ENCODE measurements around the gene RNF39. TPM values are rescaled to one million over a fixed set of nuclear protein-coding genes. Genes with fewer than 3 reads are reported as not detected.

Gene RNF39
- total and polyA plus RNA-seq, 4 donors, result 1.0 to 2.3 (median 1.3) TPM; not detected in 1

DNA sequence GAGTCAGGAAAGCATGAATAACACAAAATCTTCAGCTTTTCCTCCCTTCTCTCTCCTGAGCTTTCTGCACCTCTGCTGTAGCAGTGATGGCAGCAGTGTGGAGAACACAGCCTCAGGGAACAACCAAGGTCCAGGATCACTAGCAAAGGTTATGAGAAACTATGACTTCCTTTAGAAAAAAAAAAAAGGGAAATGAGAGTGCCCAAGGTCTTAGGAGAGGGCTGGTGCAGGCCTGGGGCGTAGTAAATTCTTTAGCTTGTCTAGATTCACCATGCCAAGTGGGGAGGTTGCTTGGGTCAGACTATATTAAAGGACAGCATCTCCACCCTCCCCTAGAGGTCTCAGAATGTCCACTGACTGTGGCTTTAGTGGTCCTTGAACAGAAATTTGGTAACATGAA is 54.9 kb downstream of the RNF39 start:
- Histone ChIP-seq H3K36me3 (ENCODE audit: control insufficient read depth in 4 of 4, insufficient read depth in 4 of 4, low read length in 4 of 4) (peaks cover 0 to 7% (median 1%) of the 10 kb centered on the region in 4 donors), H3K4me3 (no peak overlapping the region), H3K27ac (ENCODE audit: low read depth in 1 of 2, low read length in 1 of 2) (no peak overlapping the region), H3K9ac (ENCODE audit: insufficient read depth in 1 of 2, low read length in 2 of 2) (no peak overlapping the region), H3K4me1 (ENCODE audit: control insufficient read depth in 5 of 5, insufficient read depth in 5 of 5, low read length in 5 of 5) (no peaks in the 10 kb centered on the region), H3K27me3 (ENCODE audit: control insufficient read depth in 3 of 3, insufficient read depth in 3 of 3, low read length in 2 of 3) (no peaks in the 10 kb centered on the region), H3K9me3 (ENCODE audit: control insufficient read depth in 4 of 4, insufficient read depth in 3 of 4, low read length in 3 of 4) (peaks cover 0 to 2% (median 0%) of the 10 kb centered on the region in 4 donors)
- no peak for DNase-seq
- 70 to 78% methylated on average over 1 of the region's 1 CpG for WGBS, 2 donors
- ATAC-seq (ENCODE audit: insufficient read depth, low FRiP score), result no peak
- TF ChIP-seq, protein P1, sequence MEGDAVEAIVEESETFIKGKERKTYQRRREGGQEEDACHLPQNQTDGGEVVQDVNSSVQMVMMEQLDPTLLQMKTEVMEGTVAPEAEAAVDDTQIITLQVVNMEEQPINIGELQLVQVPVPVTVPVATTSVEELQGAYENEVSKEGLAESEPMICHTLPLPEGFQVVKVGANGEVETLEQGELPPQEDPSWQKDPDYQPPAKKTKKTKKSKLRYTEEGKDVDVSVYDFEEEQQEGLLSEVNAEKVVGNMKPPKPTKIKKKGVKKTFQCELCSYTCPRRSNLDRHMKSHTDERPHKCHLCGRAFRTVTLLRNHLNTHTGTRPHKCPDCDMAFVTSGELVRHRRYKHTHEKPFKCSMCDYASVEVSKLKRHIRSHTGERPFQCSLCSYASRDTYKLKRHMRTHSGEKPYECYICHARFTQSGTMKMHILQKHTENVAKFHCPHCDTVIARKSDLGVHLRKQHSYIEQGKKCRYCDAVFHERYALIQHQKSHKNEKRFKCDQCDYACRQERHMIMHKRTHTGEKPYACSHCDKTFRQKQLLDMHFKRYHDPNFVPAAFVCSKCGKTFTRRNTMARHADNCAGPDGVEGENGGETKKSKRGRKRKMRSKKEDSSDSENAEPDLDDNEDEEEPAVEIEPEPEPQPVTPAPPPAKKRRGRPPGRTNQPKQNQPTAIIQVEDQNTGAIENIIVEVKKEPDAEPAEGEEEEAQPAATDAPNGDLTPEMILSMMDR (IDR thresholded peaks at IDR 0.05; ENCODE audit: control extremely low read depth, extremely low read depth), result no peak

Small RNAs within 50 kb of the gene (small RNA-seq; reads per million reads assigned to genes)
- not detected for gene RF02218 (ENCODE audit: low replicate concordance)
- gene RF02219 (ENCODE audit: low replicate concordance), result not detected
- not detected for gene RF02220 (ENCODE audit: low replicate concordance)

Other genes with a start within 250 kb of the RNF39 start
- gene HLA-G, start 247.9 kb downstream of the RNF39 start, total RNA-seq, result 1 to 10 TPM in 1 of 2 donors, under 1 TPM in 1; 0.23 to 4.9 TPM
- gene HLA-G, start 247.9 kb downstream of the RNF39 start, polyA plus RNA-seq, result 1 to 10 TPM; 3.7 to 8.9 TPM
- 100 to 1,000 TPM; 320 to 577 TPM for gene HLA-A, start 133.2 kb downstream of the RNF39 start, total RNA-seq
- 1,000 to 10,000 TPM in 1 of 2 donors, 100 to 1,000 TPM in 1; 845 to 3,222 TPM for gene HLA-A, start 133.2 kb downstream of the RNF39 start, polyA plus RNA-seq
- 10 to 100 TPM; 18.2 to 24.0 TPM for gene POLR1H, start 14.5 kb downstream of the RNF39 start, total RNA-seq
- 10 to 100 TPM; 53.2 to 55.5 TPM for gene POLR1H, start 14.5 kb downstream of the RNF39 start, polyA plus RNA-seq
- 10 to 100 TPM; 29.2 to 56.9 TPM for gene PPP1R11, start 8.6 kb downstream of the RNF39 start, total RNA-seq
- gene PPP1R11, start 8.6 kb downstream of the RNF39 start, polyA plus RNA-seq, result 10 to 100 TPM; 54.7 to 81.7 TPM
- under 1 TPM in 1 of 2 donors, not detected in 1; 0.31 TPM for gene TRIM31, start 37.3 kb upstream of the RNF39 start, total RNA-seq
- 1 to 10 TPM in 1 of 2 donors, under 1 TPM in 1; 0.30 to 1.4 TPM for gene TRIM31, start 37.3 kb upstream of the RNF39 start, polyA plus RNA-seq
- under 1 TPM in 1 of 2 donors, not detected in 1; 0.20 TPM for gene TRIM40, start 60.4 kb upstream of the RNF39 start, total RNA-seq
- gene TRIM40, start 60.4 kb upstream of the RNF39 start, polyA plus RNA-seq, result under 1 TPM in 1 of 2 donors, not detected in 1; 0.08 TPM
- gene TRIM10, start 85.4 kb upstream of the RNF39 start, total RNA-seq, result 1 to 10 TPM in 1 of 2 donors, under 1 TPM in 1; 0.06 to 1.8 TPM
- under 1 TPM; 0.06 to 0.12 TPM for gene TRIM10, start 85.4 kb upstream of the RNF39 start, polyA plus RNA-seq
- not detected for gene TRIM15, start 87.8 kb upstream of the RNF39 start, total RNA-seq
- gene TRIM15, start 87.8 kb upstream of the RNF39 start, polyA plus RNA-seq, result under 1 TPM; 0.01 to 0.06 TPM
- 10 to 100 TPM; 33.8 to 51.4 TPM for gene TRIM26, start 137.6 kb upstream of the RNF39 start, total RNA-seq
- 10 to 100 TPM; 32.1 to 42.4 TPM for gene TRIM26, start 137.6 kb upstream of the RNF39 start, polyA plus RNA-seq

Data from lung (tissue), 13 donors.